Neural cell (in vitro differentiated cells): ENCODE measurements around the gene C6orf136. TPM values are rescaled to one million over a fixed set of nuclear protein-coding genes. Genes with fewer than 3 reads are reported as not detected.

Experiments used
- H2AFZ ChIP-seq: fragments of 200-600, 300-800 bp; sonication (generic), shearing (Covaris generic); 2 replicates; pipeline ENCODE4 v1.6.0; 2014; ENCODE audit warnings: low read depth, mild to moderate bottlenecking, antibody characterized with exemption, low read length, moderate library complexity
- H3F3A ChIP-seq: fragments of 200-600 bp; shearing (Covaris generic); 2 replicates; pipeline ENCODE4 v1.6.1; 2016; ENCODE audit warnings: mild to moderate bottlenecking, moderate library complexity, mixed read lengths, antibody characterized with exemption, low read length; ENCODE audit not compliant: insufficient read depth, poor library complexity, severe bottlenecking
- H3K27ac ChIP-seq: fragments of 200-600, 300-800 bp; sonication (generic), shearing (Covaris generic); 2 replicates; pipeline ENCODE4 v1.5.1; 2014; ENCODE audit warnings: mild to moderate bottlenecking, low read length, moderate library complexity
- H3K27me3 ChIP-seq: fragments of 300-800, 200-600 bp; sonication (generic), shearing (Covaris generic); 2 replicates; pipeline ENCODE4 v1.6.0; 2014; ENCODE audit warnings: mild to moderate bottlenecking, low read depth, low read length, moderate library complexity; ENCODE audit not compliant: insufficient read depth
- H3K36me3 ChIP-seq: fragments of 300-800, 200-600 bp; sonication (generic), shearing (Covaris generic); 2 replicates; pipeline ENCODE4 v1.5.1; 2014; ENCODE audit warnings: mild to moderate bottlenecking, antibody characterized with exemption, low read length, moderate library complexity; ENCODE audit not compliant: insufficient read depth
- H3K4me2 ChIP-seq: fragments of 300-800, 200-600 bp; sonication (generic), shearing (Covaris generic); 2 replicates; pipeline ENCODE4 v1.6.0; 2014; ENCODE audit warnings: mild to moderate bottlenecking, low read length
- H3K4me3 ChIP-seq: fragments of 300-800, 200-600 bp; sonication (generic), shearing (Covaris generic); 2 replicates; pipeline ENCODE4 v1.5.1; 2014; ENCODE audit warnings: mild to moderate bottlenecking, low read length, moderate library complexity
- H3K79me2 ChIP-seq: fragments of 200-600 bp; shearing (Covaris generic); replicated peaks from 2 replicates; pipeline ENCODE4 v1.6.0; 2014; ENCODE audit warnings: mild to moderate bottlenecking, low read length, moderate library complexity; ENCODE audit not compliant: insufficient read depth
- H3K9ac ChIP-seq: fragments of 300-800, 200-600 bp; sonication (generic), shearing (Covaris generic); 2 replicates; pipeline ENCODE4 v1.6.1; 2016; ENCODE audit warnings: mild to moderate bottlenecking, low read length, mixed read lengths
- H3K9me2 ChIP-seq: fragments of 200-600 bp; shearing (Covaris generic); 2 replicates; pipeline ENCODE4 v1.6.1; 2016; ENCODE audit warnings: mild to moderate bottlenecking, low read length, mixed read lengths; ENCODE audit not compliant: insufficient read depth
- H3K9me3 ChIP-seq: fragments of 200-600, 300-800 bp; sonication (generic), shearing (Covaris generic); 2 replicates; pipeline ENCODE4 v1.6.1; 2016; ENCODE audit warnings: mild to moderate bottlenecking, mixed run types, low read length, moderate library complexity, mixed read lengths
- H4K20me1 ChIP-seq: fragments of 200-600 bp; shearing (Covaris generic); 2 replicates; pipeline ENCODE4 v1.6.1; 2016; ENCODE audit warnings: mild to moderate bottlenecking, mixed run types; ENCODE audit not compliant: insufficient read depth
- EP300 ChIP-seq: fragments of 450-650 bp; conservative IDR thresholded peaks from 2 replicates; pipeline ENCODE4 v1.6.1; 2014; ENCODE audit warnings: antibody characterized with exemption, mild to moderate bottlenecking, moderate library complexity; ENCODE audit not compliant: poor library complexity, severe bottlenecking
- EZH2 ChIP-seq: fragments of 200-600, 300-800 bp; shearing (Covaris generic), sonication (generic); IDR thresholded peaks from 2 replicates; pipeline ENCODE4 v1.6.1; 2014; ENCODE audit warnings: antibody characterized with exemption, low read length, borderline replicate concordance, mild to moderate bottlenecking; ENCODE audit not compliant: insufficient read depth, poor library complexity, severe bottlenecking
- MXI1 ChIP-seq: fragments of 450-650 bp; conservative IDR thresholded peaks from 2 replicates; pipeline ENCODE4 v1.6.1; 2014; ENCODE audit warnings: antibody characterized with exemption, mild to moderate bottlenecking; ENCODE audit not compliant: poor library complexity, severe bottlenecking
- POLR2AphosphoS5 ChIP-seq: IDR thresholded peaks from 2 replicates; pipeline ENCODE4 v1.6.1; 2012
- RAD21 ChIP-seq: fragments of 450-650 bp; conservative IDR thresholded peaks from 2 replicates; pipeline ENCODE4 v1.6.1; 2014; ENCODE audit warnings: antibody characterized with exemption, mild to moderate bottlenecking, moderate library complexity
- SMC3 ChIP-seq: fragments of 450-650 bp; conservative IDR thresholded peaks from 2 replicates; pipeline ENCODE4 v1.6.1; 2014; ENCODE audit warnings: antibody characterized with exemption, mild to moderate bottlenecking, moderate library complexity; ENCODE audit not compliant: poor library complexity
- TAF1 ChIP-seq: IDR thresholded peaks from 2 replicates; pipeline ENCODE4 v1.6.1; 2012; ENCODE audit warnings: low read depth
- polyA plus RNA-seq: library from polyadenylated mRNA; depleted of rRNA; stranded (reverse); fragments of >200 nt; gene quantifications from 2 replicates; pipeline ENCODE4 v1.2.3, GENCODE V29; 2014
- TF ChIP-seq, protein P1 (sequence below): fragments of 450-650 bp; IDR thresholded peaks from 2 replicates; pipeline ENCODE4 v1.5.1; 2014; ENCODE audit warnings: antibody characterized with exemption, mild to moderate bottlenecking, moderate library complexity; ENCODE audit not compliant: poor library complexity, severe bottlenecking
- TF ChIP-seq, protein P2 (sequence below): IDR thresholded peaks from 2 replicates; pipeline ENCODE4 v1.6.1; 2012; ENCODE audit warnings: borderline replicate concordance

Gene C6orf136
- polyA plus RNA-seq, 1 donor from 2014 or later, result 12.4 TPM

DNA sequence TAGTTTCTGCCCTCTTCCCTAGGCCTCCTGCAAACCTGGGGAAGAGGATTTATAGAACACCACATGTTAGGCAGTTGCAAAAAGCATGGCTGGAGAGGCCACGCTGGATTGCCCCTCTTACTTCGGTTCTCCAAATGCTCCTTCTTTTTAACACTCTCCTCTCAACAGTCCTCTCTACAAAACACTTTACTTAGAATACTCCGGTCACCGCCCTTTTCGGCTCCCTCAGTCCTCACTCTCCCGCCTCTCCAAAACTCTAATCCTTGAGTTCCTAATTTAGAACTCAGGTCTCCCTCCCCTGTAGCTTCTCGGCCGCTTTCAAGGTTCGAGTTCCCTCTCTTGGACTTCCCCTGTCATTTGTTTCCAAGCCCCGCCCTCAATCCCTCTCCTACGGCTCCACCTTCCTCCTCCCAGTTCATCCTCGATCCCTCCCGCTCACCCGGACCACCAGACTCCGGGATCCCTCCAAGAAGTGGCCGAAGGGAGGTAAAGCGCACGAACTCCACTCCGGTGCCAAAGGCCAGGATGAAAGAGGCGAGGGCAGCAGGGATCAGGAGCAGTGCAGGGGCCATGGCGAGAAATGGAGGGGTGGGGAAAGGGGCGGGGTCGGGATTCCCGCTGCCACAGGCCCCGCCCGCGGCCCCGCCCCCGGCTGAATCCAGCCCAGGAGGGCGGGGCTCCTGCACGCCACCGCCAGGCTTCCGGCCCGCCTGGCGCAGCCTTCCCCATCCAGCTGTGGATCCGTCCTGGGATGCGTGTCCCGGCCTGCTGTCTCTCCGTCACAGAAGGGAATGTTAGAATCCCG, 43.7 kb downstream of the C6orf136 start, which contains the start of gene NRM:
TSS of gene NRM (minus strand) at position 582 of the 805 bp plus-strand sequence. CDS start at position 572, 10 bp downstream.
- H3K4me3 ChIP-seq, result peak within 1 kb of the TSS; percentile 77
- H3K27ac ChIP-seq, result peak within 1 kb of the TSS; percentile 92
- H3K9me2 ChIP-seq, result no peaks in the 10 kb centered on the region
- H2AFZ ChIP-seq, result peak within 1 kb of the TSS; percentile 75
- H3K4me2 ChIP-seq, result peak within 1 kb of the TSS; percentile 77
- no peaks in the 10 kb centered on the region for H4K20me1 ChIP-seq
- TF ChIP-seq SMC3 (peak; percentile 12), RAD21 (no peak), TAF1 (peak; percentile 51), EP300 (peak; percentile 15), EZH2 (no peak), MXI1 (peak; percentile 43), POLR2AphosphoS5 (peak; percentile 69)
- TF ChIP-seq, protein P1, sequence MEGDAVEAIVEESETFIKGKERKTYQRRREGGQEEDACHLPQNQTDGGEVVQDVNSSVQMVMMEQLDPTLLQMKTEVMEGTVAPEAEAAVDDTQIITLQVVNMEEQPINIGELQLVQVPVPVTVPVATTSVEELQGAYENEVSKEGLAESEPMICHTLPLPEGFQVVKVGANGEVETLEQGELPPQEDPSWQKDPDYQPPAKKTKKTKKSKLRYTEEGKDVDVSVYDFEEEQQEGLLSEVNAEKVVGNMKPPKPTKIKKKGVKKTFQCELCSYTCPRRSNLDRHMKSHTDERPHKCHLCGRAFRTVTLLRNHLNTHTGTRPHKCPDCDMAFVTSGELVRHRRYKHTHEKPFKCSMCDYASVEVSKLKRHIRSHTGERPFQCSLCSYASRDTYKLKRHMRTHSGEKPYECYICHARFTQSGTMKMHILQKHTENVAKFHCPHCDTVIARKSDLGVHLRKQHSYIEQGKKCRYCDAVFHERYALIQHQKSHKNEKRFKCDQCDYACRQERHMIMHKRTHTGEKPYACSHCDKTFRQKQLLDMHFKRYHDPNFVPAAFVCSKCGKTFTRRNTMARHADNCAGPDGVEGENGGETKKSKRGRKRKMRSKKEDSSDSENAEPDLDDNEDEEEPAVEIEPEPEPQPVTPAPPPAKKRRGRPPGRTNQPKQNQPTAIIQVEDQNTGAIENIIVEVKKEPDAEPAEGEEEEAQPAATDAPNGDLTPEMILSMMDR, result no peak
- TF ChIP-seq, protein P2, sequence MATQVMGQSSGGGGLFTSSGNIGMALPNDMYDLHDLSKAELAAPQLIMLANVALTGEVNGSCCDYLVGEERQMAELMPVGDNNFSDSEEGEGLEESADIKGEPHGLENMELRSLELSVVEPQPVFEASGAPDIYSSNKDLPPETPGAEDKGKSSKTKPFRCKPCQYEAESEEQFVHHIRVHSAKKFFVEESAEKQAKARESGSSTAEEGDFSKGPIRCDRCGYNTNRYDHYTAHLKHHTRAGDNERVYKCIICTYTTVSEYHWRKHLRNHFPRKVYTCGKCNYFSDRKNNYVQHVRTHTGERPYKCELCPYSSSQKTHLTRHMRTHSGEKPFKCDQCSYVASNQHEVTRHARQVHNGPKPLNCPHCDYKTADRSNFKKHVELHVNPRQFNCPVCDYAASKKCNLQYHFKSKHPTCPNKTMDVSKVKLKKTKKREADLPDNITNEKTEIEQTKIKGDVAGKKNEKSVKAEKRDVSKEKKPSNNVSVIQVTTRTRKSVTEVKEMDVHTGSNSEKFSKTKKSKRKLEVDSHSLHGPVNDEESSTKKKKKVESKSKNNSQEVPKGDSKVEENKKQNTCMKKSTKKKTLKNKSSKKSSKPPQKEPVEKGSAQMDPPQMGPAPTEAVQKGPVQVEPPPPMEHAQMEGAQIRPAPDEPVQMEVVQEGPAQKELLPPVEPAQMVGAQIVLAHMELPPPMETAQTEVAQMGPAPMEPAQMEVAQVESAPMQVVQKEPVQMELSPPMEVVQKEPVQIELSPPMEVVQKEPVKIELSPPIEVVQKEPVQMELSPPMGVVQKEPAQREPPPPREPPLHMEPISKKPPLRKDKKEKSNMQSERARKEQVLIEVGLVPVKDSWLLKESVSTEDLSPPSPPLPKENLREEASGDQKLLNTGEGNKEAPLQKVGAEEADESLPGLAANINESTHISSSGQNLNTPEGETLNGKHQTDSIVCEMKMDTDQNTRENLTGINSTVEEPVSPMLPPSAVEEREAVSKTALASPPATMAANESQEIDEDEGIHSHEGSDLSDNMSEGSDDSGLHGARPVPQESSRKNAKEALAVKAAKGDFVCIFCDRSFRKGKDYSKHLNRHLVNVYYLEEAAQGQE, result peak; percentile 61
- H3K9ac ChIP-seq, result peak within 1 kb of the TSS; percentile 87
- no peaks in the 10 kb centered on the region for H3K36me3 ChIP-seq
- H3K27me3 ChIP-seq, result no peaks in the 10 kb centered on the region
- no peaks in the 10 kb centered on the region for H3K9me3 ChIP-seq
- H3K79me2 ChIP-seq, result peaks cover 42% of the 10 kb centered on the region
- H3F3A ChIP-seq, result no peaks in the 10 kb centered on the region

DNA sequence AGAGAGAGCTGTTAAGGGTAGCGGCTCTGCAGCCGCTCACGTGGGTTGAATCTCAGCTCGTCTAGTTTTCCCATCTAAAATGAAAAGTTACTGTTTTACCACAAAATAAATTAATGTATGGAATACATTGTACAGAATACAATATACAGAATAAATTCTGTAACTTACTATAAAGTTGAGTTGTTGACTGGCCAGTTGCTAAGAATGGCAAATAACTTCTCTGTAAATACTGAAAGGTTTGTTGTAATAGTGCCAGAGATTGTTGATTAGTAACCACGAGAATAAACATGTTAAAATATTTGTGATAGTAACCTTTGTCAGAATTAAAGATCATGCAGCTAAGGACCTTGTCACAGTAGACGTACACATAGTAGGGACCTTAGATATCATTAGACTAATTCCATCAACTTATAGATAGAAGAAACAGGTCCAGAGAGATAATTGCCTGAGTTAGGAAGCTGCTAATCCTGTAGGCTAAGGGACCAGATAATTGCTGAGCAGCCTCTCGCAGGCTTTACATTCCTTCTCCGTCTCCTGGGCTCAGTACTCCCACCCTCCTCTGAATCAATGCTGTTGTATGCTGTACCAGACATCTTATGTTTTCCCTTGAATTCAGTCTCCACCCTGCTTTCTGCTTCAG, 44.4 kb downstream of the C6orf136 start:
- TF ChIP-seq EZH2 (no peak), MXI1 (no peak), RAD21 (no peak), SMC3 (no peak), EP300 (no peak), TAF1 (no peak), POLR2AphosphoS5 (no peak)
- TF ChIP-seq, protein P1, result no peak
- TF ChIP-seq, protein P2, result no peak
- peak overlapping the region; percentile 87 for H3K9ac ChIP-seq

More for the DNA sequence above, 44.4 kb downstream of the C6orf136 start:
- H3K9me3 ChIP-seq, result no peaks in the 10 kb centered on the region
- H4K20me1 ChIP-seq, result no peaks in the 10 kb centered on the region
- H3K79me2 ChIP-seq, result peaks cover 35% of the 10 kb centered on the region
- peak overlapping the region; percentile 75 for H2AFZ ChIP-seq
- peak overlapping the region; percentile 92 for H3K27ac ChIP-seq
- H3K4me2 ChIP-seq, result peak overlapping the region; percentile 70
- no peaks in the 10 kb centered on the region for H3F3A ChIP-seq
- H3K27me3 ChIP-seq, result no peaks in the 10 kb centered on the region
- H3K9me2 ChIP-seq, result no peaks in the 10 kb centered on the region
- no peaks in the 10 kb centered on the region for H3K36me3 ChIP-seq
- H3K4me3 ChIP-seq, result peak overlapping the region; percentile 77
